NCI-H345 treated with DMSO at 0.1 percent for 48 hours (cell line): ENCODE results near the gene TMEM245.

Experiments
- DNase-seq: peaks from one replicate; lab custom pipeline; 2025; ENCODE audit not compliant: unreplicated experiment; lab: John Stamatoyannopoulos, UW

TMEM245 gene

GRCh38 chr9:109119439-109120203 lies at the start of gene TMEM245:
Gene TMEM245 (minus strand): TSS chr9:109119947. CDS start chr9:109119913, 34 bp downstream.
- peak; percentile 95 for DNase-seq

DNA sequence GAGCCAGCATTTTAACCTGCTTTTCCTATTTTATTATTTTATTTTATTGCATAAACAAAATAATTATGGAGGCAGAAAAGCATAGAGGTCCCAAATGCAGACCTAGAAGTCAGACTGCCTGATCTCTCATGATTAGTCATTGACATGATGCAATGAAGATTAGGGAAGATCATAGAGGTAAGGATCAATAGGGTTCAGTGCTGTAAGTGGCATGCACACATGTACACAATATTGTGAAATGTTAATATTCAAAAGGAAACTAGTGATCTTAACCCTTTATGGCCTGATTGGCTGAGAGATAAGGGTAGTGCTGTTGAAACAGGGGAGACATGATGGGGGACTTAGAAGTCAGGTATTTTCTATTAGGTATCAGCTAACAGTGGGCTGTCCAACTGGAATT lies 48.4 kb upstream of the TMEM245 start:
- DNase-seq = no peak

DNA sequence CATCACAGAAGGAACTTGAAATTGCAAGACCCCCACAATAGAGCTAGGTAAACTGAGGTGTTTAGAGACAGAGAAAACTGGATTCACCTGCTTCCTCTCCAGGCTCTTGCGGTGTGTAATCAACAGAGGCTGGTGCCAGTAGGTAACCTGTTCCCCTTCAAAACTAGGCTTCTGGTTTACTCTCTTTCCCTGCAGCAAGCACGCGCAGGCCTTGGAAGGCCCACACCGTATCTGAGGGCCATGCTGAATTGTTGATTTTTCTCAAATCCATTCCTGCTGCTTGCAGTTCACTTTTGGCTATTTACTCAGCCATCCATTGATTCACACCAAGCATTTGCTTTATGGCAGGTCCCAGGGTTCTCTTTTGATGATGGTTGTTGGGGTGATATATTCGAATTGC lies 48.0 kb upstream of the TMEM245 start:
- no peak for DNase-seq

DNA sequence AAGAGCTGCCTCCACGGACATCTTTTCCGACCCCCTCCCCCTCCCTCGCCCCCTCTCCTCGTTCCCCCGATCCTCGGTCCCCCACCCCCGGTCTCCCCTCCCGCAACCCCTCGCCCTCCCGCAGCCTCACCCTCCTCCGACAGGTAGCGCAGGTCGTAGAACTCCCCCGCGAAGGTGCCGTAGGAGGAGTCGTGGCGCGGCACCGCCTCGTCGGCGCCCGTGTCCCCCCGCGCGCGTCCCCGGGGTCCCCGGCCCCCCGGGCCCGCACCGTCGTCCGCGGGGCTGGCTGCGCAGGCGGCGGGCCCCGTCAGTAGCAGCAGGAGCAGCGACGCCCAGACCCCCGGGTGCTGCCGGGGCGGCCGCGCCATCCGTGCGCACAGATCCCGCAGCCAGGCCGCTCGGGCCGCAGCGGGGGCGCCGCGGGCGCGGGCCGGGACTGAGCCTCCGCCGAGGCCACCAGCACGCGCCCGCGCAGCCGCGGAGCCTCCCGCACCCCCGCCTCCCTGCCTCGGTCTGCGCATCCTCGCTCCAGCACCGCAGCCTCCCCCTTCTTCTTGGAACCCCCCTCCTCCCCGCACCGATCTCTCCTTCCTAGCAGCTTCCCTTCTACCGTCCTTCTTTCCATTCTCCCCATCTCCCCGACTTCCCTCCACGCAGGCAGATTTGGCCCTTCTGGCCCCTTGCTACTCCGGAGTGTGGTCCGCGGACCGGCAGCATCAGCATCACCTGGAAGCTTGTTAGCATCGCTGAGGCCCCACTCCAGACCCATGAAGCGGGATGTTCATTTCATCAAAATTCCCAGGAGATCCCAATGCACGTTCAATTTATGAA lies 47.2 kb upstream of the TMEM245 start, which contains the start of gene FRRS1L:
Gene FRRS1L, minus strand, starts transcription at position 479 of the 831 bp plus-strand sequence. Its CDS starts 111 bp downstream, at position 368.
- peak; percentile 12 for DNase-seq

- DNase-seq = no peak
Measured at GRCh38 chr9:109166171-109166770, 46.5 kb upstream of the TMEM245 start.

DNA sequence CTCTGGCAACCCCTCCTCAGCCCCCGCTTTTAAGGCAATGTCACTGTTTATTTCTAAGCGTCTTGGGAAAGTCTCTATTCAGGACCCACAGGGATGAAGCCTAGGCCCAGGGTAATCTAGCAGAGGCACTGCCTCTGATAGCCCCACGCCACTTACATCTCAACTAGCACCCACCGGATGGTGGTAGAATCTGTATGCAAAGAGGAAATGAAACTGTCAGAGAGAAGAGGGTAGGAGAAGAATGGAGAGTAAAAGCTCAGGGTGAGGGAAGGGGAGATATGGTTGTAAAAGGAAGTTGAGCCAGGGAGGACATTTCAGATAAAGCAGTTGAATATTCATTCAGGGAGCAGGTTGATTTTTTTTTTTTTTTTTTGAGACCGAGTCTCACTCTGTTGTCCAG lies 44.3 kb upstream of the TMEM245 start:
- no peak for DNase-seq

DNA sequence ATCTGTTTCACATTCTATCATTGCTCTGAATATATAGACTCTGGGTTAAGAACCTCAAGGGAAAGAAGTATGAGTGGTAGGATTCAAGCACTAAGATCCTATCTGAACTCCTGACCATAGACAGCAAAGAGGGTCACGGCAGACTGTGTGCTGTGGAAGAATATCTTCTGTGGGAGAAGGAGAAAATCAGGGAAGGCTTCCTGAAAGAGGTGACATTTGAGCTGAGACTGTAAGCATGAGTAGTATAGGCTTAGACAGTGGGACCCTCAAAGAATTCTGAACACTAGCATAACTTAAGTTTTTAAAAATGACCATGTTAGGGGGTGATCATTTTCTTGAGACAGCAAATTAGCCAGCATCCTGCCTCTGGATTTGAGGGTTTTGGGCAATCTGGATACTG lies 43.4 kb upstream of the TMEM245 start:
- no peak for DNase-seq

GRCh38 chr9:109162677-109163076 lies 42.9 kb upstream of the TMEM245 start:
- DNase-seq = no peak

- DNase-seq = no peak
Measured at GRCh38 chr9:109161471-109161870, 41.7 kb upstream of the TMEM245 start.

DNA sequence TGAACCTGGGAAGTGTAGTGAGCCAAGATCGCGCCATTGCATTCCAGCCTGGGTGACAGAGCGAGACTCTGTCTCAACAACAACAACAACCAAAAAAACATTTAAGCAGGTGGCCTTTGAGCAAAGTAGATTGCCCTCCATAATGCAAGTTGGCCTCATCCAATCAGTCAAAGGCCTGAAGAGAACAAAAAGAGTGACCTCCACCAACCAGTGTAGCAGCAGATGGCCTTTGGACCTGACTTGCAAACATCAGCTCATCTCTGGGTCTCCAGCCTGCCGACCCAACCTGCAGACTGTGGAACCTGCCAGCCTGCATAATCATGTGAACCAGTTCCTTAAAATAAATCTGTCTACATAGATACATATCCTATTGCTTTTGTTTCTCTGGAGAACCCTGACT lies 39.8 kb upstream of the TMEM245 start:
- no peak for DNase-seq

- DNase-seq = no peak
Measured at GRCh38 chr9:109158651-109159050, 38.9 kb upstream of the TMEM245 start.

DNA sequence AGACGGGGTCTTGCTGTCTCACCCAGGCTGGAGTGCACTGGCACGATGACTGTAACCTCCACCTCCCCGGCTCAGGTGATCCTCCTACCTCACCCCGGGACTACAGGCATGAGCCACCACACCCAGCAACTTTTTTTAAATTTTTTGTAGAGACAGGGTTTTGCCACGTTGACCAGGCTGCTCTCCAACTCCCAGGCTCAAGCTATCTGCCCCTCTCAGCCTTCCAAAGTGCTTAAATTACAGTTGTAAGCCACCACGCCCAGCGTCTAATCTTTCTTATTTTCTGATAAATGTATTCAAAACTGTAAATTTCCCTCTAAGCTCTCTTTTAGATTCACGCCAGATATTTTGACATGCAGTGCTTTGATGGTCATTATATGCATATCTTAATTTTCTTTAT lies 37.0 kb upstream of the TMEM245 start:
- no peak for DNase-seq

DNA sequence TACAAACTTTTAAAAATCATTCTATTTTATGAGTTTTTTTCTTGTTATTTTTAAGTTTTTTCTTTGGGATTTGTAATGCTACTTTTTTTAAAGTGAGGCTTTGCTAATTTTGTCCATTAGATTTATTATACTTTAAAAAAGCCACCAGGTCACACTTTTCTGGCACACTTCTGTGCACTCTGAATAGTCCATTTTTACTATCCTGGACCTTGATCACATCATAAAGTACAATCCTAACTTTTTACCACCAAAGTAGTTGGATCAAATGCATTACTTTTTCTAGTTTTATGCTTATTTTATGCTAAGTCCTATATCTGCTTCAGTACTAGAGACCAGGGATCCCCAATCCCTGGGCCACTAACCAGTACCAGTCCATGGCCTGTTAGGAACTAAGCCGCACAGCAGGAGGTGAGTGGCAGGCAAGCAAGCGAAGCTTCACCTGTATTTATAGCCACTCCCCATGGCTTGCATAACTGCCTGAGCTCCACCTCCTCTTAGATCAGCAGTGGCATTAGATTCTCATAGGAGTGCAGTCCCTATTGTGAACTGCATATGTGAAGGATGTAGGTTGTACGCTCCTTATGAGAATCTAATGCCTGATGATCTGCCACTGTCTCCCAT lies 31.3 kb upstream of the TMEM245 start:
- DNase-seq = no peak

GRCh38 chr9:109149722-109150121 lies 30.0 kb upstream of the TMEM245 start:
- no peak for DNase-seq

- no peak for DNase-seq
Measured at GRCh38 chr9:109149089-109149488, 29.3 kb upstream of the TMEM245 start.

GRCh38 chr9:109145051-109145450 lies 25.3 kb upstream of the TMEM245 start:
- DNase-seq = no peak

- no peak for DNase-seq
Measured at GRCh38 chr9:109143881-109144562, 24.3 kb upstream of the TMEM245 start.

GRCh38 chr9:109141375-109141774 lies 21.6 kb upstream of the TMEM245 start:
- no peak for DNase-seq

DNA sequence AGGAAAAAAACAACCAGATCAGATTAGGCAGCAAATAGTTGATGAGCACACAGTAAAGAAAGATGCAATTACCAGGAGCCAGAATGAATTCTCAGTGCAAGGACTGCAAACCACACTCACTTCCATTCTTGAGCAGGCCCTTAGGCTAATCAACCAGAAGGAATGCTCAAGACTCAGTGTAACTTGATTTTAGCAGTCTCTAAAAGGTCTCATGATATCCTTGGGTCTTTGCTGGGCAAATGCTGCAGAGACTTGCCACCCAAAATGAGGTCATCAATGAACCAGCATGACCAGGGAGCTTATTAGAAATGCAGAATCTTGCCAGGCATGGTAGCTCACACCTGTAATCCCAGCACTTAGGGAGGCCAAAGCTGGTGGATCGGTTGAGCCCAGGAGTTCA lies 20.1 kb upstream of the TMEM245 start:
- DNase-seq = no peak

DNA sequence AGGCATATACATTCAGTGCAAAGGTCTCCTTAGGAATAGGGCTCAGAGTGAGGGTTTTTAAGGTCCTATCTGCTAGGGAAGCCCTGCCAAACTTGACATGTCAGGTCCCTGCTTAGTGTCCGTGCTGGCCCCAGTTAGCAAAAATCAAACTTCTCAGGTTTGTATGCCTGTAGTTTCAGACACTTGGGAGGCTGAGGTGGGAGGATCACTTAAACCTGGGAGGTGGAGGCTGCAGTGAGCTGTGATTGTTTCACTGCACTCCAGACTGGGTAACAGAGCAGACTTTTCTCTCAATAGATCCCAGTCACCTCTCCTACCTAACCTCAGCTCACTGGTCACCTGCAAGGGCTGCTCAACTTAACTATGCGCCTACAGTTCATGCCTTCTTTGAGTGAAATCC lies 18.7 kb upstream of the TMEM245 start:
- DNase-seq = no peak

DNA sequence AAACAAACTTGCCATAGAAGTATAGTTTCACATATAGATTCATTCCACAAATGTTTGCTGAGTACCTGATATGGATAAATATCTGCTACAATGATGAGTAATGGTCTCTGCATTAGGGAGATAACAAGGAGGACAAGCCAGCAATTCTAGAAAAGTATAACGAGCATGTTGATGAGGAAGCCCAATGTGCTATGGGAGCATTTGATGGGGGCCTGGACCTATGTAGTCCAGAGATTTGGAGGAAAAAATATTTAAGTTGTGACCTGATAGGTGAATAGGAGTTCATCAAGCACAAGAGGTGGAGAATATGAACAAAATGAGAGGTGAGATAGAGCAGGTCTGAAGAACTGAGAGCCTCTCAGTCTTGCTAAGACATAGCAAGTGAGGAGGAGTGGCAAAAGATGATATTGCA lies 14.4 kb upstream of the TMEM245 start:
- DNase-seq = no peak
